GM12878 (cell line): Measurements from ENCODE around the gene ASCC1. TPM values are rescaled to one million over a fixed set of nuclear protein-coding genes. Genes with fewer than 3 reads are reported as not detected.

Source experiments
- ATF2 ChIP-seq: IDR thresholded peaks from 2 replicates; pipeline ENCODE4 v1.6.1; 2012; ENCODE audit warnings: low read length, inconsistent platforms
- CBX5 ChIP-seq: sonication (generic); IDR thresholded peaks from 2 replicates; pipeline ENCODE4 v1.6.1; 2016; ENCODE audit warnings: low read depth, moderate library complexity, mild to moderate bottlenecking, inconsistent platforms
- CREB1 ChIP-seq: IDR thresholded peaks from 2 replicates; pipeline ENCODE4 v1.6.1; 2012; ENCODE audit warnings: low read depth, mild to moderate bottlenecking, inconsistent platforms
- E2F4 ChIP-seq: IDR thresholded peaks from 2 replicates; pipeline ENCODE4 v1.6.1; 2012; ENCODE audit warnings: low read depth, low read length, improper control_type of control experiment
- ELK1 ChIP-seq: IDR thresholded peaks from 2 replicates; pipeline ENCODE4 v1.6.1; 2012; ENCODE audit warnings: low read depth, low read length, improper control_type of control experiment
- IRF3 ChIP-seq: fragments of 450-650 bp; IDR thresholded peaks from 2 replicates; pipeline ENCODE4 v1.6.1; 2014; ENCODE audit warnings: mild to moderate bottlenecking
- MYC ChIP-seq: IDR thresholded peaks from 2 replicates; pipeline ENCODE4 v1.6.1; 2011; ENCODE audit warnings: mild to moderate bottlenecking, low read length, moderate library complexity, inconsistent platforms; ENCODE audit not compliant: insufficient read depth, insufficient replicate concordance, insufficient read length, severe bottlenecking
- NFIC ChIP-seq: IDR thresholded peaks from 2 replicates; pipeline ENCODE4 v1.6.1; 2012; ENCODE audit warnings: low read depth, mild to moderate bottlenecking, inconsistent platforms, low read length, moderate library complexity
- NFYA ChIP-seq: IDR thresholded peaks from 2 replicates; pipeline ENCODE4 v1.6.1; 2011; ENCODE audit warnings: low read depth, mild to moderate bottlenecking, low read length, improper control_type of control experiment, borderline replicate concordance
- PAX5 ChIP-seq: IDR thresholded peaks from 2 replicates; pipeline ENCODE4 v1.6.1; 2011; ENCODE audit warnings: low read depth, low read length, borderline replicate concordance
- RBBP5 ChIP-seq: fragments of 200-600 bp; sonication (generic); conservative IDR thresholded peaks from 2 replicates; pipeline ENCODE4 v1.6.1; 2016
- SMARCA5 ChIP-seq: fragments of 450-650 bp; IDR thresholded peaks from 2 replicates; pipeline ENCODE4 v1.6.1; 2017; ENCODE audit warnings: mild to moderate bottlenecking
- SPI1 ChIP-seq: IDR thresholded peaks from 2 replicates; pipeline ENCODE4 v1.6.1; 2011; ENCODE audit warnings: low read depth, mild to moderate bottlenecking, low read length, moderate library complexity, borderline replicate concordance; ENCODE audit not compliant: insufficient read depth
- SRF ChIP-seq, 2 experiments: IDR thresholded peaks; 2 replicates each; pipeline ENCODE4 v1.6.1; 2011; ENCODE audit warnings: low read depth in 2 of 2, low read length in 2 of 2, mild to moderate bottlenecking in 1 of 2, moderate library complexity in 1 of 2
- STAT3 ChIP-seq: IDR thresholded peaks from 2 replicates; pipeline ENCODE4 v1.6.1; 2011; ENCODE audit warnings: low read depth, low read length, improper control_type of control experiment
- TBL1XR1 ChIP-seq: IDR thresholded peaks from 2 replicates; pipeline ENCODE4 v1.6.1; 2012; ENCODE audit warnings: low read depth, low read length, improper control_type of control experiment
- USF2 ChIP-seq: IDR thresholded peaks from 2 replicates; pipeline ENCODE4 v1.6.1; 2011; ENCODE audit warnings: low read depth, low read length, improper control_type of control experiment, borderline replicate concordance
- WRNIP1 ChIP-seq: IDR thresholded peaks from 2 replicates; pipeline ENCODE4 v1.6.1; 2011; ENCODE audit warnings: low read depth, low read length, improper control_type of control experiment, borderline replicate concordance
- YY1 ChIP-seq: IDR thresholded peaks from 2 replicates; pipeline ENCODE4 v1.6.1; 2011; ENCODE audit warnings: low read depth, mild to moderate bottlenecking, low read length
- ZNF622 ChIP-seq: fragments of 450-650 bp; IDR thresholded peaks from 2 replicates; pipeline ENCODE4 v1.6.1; 2017; ENCODE audit warnings: mild to moderate bottlenecking, inconsistent platforms
- polyA plus RNA-seq, 11 experiments: library from polyadenylated mRNA; depleted of rRNA in 4 of 11; unstranded in 6 of 11; stranded (reverse) in 5 of 11; fragments of >200 nt; fragmentation: Nextera tagmentation in 4 of 11; fragmentation: Illumina TruSeq in 1 of 11; extraction: Ambion mirVana in 4 of 11; extraction: Trizol in 1 of 11; gene quantifications; 1 replicate in 1 of 11; 2 replicates in 10 of 11; pipeline versions ENCODE4 v1.2.1 to v1.2.3, GENCODE V29; 2011 to 2016; ENCODE audit warnings: inconsistent platforms in 2 of 11, missing spikeins in 2 of 11, low read depth in 1 of 11
- total RNA-seq, 4 experiments: library from RNA; depleted of rRNA in 3 of 4; stranded (reverse); fragments of >200 nt in 3 of 4; fragmentation: Illumina TruSeq in 1 of 4; extraction: Trizol in 1 of 4; gene quantifications; 2 replicates each; pipeline versions ENCODE4 v1.2.1 to v1.2.3, GENCODE V29; 2013 to 2021
- TF ChIP-seq, protein P1 (sequence below): fragments of 450-650 bp; IDR thresholded peaks from 2 replicates; pipeline ENCODE4 v1.6.1; 2016; ENCODE audit warnings: mild to moderate bottlenecking
- TF ChIP-seq, protein P2 (sequence below): fragments of 450-650 bp; IDR thresholded peaks from 2 replicates; pipeline ENCODE4 v1.6.1; 2017; ENCODE audit warnings: mild to moderate bottlenecking, low read depth, inconsistent platforms; ENCODE audit not compliant: poor library complexity, severe bottlenecking

The ASCC1 gene
- total and polyA plus RNA-seq, 10 of the 15 experiments (the other 5 are each of a cell fraction or from before 2014, with no cell fraction given) = 23.3 to 80.6 (median 42.8) TPM

GRCh38 chr10:72175149-72175548, 40.9 kb downstream of the ASCC1 start (continued):
- 0 out of 2 replicates have a peak, but pooled peaks have one; percentile 14 for TF ChIP-seq STAT3
- TF ChIP-seq WRNIP1 = no peak
- no peak for TF ChIP-seq ATF2
- TF ChIP-seq NFYA = no peak
- TF ChIP-seq, protein P1, sequence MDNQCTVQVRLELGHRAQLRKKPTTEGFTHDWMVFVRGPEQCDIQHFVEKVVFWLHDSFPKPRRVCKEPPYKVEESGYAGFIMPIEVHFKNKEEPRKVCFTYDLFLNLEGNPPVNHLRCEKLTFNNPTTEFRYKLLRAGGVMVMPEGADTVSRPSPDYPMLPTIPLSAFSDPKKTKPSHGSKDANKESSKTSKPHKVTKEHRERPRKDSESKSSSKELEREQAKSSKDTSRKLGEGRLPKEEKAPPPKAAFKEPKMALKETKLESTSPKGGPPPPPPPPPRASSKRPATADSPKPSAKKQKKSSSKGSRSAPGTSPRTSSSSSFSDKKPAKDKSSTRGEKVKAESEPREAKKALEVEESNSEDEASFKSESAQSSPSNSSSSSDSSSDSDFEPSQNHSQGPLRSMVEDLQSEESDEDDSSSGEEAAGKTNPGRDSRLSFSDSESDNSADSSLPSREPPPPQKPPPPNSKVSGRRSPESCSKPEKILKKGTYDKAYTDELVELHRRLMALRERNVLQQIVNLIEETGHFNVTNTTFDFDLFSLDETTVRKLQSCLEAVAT = no peak
- no peak for TF ChIP-seq CBX5
- TF ChIP-seq TBL1XR1 = no peak
- TF ChIP-seq PAX5 = no peak
- peak; percentile 32; the same call in 1 of the 2 replicates for TF ChIP-seq NFIC
- TF ChIP-seq SPI1 = no peak
- no peak for TF ChIP-seq RBBP5
- no peak for TF ChIP-seq SMARCA5
- no peak for TF ChIP-seq YY1
- no peak for TF ChIP-seq IRF3
- no peak for TF ChIP-seq ZNF622
- no peak for TF ChIP-seq ELK1
- TF ChIP-seq, protein P2, sequence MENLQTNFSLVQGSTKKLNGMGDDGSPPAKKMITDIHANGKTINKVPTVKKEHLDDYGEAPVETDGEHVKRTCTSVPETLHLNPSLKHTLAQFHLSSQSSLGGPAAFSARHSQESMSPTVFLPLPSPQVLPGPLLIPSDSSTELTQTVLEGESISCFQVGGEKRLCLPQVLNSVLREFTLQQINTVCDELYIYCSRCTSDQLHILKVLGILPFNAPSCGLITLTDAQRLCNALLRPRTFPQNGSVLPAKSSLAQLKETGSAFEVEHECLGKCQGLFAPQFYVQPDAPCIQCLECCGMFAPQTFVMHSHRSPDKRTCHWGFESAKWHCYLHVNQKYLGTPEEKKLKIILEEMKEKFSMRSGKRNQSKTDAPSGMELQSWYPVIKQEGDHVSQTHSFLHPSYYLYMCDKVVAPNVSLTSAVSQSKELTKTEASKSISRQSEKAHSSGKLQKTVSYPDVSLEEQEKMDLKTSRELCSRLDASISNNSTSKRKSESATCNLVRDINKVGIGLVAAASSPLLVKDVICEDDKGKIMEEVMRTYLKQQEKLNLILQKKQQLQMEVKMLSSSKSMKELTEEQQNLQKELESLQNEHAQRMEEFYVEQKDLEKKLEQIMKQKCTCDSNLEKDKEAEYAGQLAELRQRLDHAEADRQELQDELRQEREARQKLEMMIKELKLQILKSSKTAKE = no peak
- 0 out of 4 replicates have a peak, but pooled peaks of 1 of the 2 experiments have one; percentile 15 for TF ChIP-seq SRF (IDR thresholded peaks at IDR 0.05; ENCODE audit: low read depth in 2 of 2, low read length in 2 of 2)
- TF ChIP-seq MYC = no peak
- TF ChIP-seq USF2 = no peak
- no peak for TF ChIP-seq E2F4
- TF ChIP-seq CREB1 = no peak
